Measurements from ENCODE around the gene AP2S1.

GRCh38 chr19:46878613-46879375 is 28.1 kb upstream of the AP2S1 start:
- TF ChIP-seq CTCF (optimal IDR thresholded peaks at IDR 0.05 in 1 of 3, IDR thresholded peaks at IDR 0.05 in 1 of 3, conservative IDR thresholded peaks at IDR 0.05 in 1 of 3; ENCODE audit: extremely low read depth in 1 of 3, insufficient read depth in 2 of 3, low read length in 3 of 3) (no peak), EZH2 (IDR thresholded peaks at IDR 0.05; ENCODE audit: low read length) (no peak)

Data from keratinocyte (primary cell).